Measurements from ENCODE around the gene ATP6AP1.

Gene ATP6AP1

DNA sequence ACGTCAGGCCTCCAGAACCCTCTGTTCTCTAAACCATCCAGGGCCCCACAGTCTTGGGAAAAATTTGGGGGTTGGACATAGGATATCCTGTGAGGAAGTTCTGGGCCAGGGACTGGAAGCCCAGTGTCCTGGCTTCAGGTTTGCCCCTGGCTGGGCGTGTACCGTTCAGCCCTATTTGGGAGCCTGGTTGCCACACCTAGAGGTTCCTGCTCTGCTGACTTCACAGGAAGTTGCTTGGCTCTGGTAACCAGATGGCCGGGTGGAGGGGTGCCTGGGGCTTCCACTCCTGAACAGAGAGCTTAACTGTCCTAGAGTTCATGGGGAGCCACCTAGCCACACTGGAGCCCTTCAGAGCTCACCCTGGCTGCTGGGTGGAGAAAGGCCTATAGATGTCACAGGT is 16.0 kb upstream of the ATP6AP1 start:
- Histone ChIP-seq H3F3A (ENCODE audit: low read depth) (no peaks in the 10 kb centered on the region), H4K20me1 (ENCODE audit: insufficient read depth, low read length, poor library complexity, severe bottlenecking) (no peaks in the 10 kb centered on the region), H3K79me2 (ENCODE audit: insufficient read depth, low read length) (peaks cover 8% of the 10 kb centered on the region; the same call in 1 of the 2 replicates), H3K9me3 (ENCODE audit: insufficient read depth, low read depth, low read length) (no peaks in the 10 kb centered on the region), H3K4me1 (ENCODE audit: insufficient read depth, low read length, poor library complexity, severe bottlenecking) (no peaks in the 10 kb centered on the region), H3K9me2 (replicated peaks; ENCODE audit: low read depth, low read length) (no peaks in the 10 kb centered on the region), H3K27me3 (ENCODE audit: insufficient read depth, low read length, poor library complexity, severe bottlenecking) (no peaks in the 10 kb centered on the region), H3K4me3 (ENCODE audit: low read length, poor library complexity, severe bottlenecking) (peak overlapping the region; percentile 92), H3K9ac (ENCODE audit: low read depth, low read length, poor library complexity, severe bottlenecking) (peak overlapping the region; percentile 93), H3K4me2 (ENCODE audit: low read depth, low read length, poor library complexity, severe bottlenecking) (peak overlapping the region; percentile 84), H3K36me3 (ENCODE audit: insufficient read depth, low read length) (no peaks in the 10 kb centered on the region), H2AFZ (ENCODE audit: low read length) (peak overlapping the region; percentile 75; the same call in 1 of the 2 replicates)
- no peak for TF ChIP-seq EZH2phosphoT487 (IDR thresholded peaks at IDR 0.05; ENCODE audit: borderline replicate concordance)
- TF ChIP-seq, protein P1, sequence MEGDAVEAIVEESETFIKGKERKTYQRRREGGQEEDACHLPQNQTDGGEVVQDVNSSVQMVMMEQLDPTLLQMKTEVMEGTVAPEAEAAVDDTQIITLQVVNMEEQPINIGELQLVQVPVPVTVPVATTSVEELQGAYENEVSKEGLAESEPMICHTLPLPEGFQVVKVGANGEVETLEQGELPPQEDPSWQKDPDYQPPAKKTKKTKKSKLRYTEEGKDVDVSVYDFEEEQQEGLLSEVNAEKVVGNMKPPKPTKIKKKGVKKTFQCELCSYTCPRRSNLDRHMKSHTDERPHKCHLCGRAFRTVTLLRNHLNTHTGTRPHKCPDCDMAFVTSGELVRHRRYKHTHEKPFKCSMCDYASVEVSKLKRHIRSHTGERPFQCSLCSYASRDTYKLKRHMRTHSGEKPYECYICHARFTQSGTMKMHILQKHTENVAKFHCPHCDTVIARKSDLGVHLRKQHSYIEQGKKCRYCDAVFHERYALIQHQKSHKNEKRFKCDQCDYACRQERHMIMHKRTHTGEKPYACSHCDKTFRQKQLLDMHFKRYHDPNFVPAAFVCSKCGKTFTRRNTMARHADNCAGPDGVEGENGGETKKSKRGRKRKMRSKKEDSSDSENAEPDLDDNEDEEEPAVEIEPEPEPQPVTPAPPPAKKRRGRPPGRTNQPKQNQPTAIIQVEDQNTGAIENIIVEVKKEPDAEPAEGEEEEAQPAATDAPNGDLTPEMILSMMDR (conservative IDR thresholded peaks at IDR 0.05; ENCODE audit: low read length) = no peak

DNA sequence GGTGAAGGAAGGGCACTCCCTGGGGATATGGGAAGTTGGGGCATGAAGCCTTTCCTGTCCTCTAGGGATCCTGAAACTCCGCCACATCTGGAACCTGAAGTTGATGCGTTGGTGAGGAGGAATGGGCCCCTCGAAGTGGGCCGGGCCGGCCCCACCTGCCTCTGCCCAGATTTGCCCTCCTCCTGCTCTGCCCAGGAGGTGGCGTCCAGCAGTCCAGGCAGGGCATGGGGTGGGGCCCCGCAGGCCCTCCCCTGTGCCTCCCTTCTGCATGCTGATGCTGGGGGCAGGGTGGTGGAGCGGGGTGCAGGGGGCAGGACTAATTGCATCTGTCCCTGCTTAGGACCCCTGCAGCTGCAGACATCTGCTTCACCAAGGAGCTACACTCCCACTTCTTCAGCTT is 15.3 kb upstream of the ATP6AP1 start:
- Histone ChIP-seq H3K36me3 (ENCODE audit: insufficient read depth, low read length) (no peaks in the 10 kb centered on the region), H3K9me2 (replicated peaks; ENCODE audit: low read depth, low read length) (no peaks in the 10 kb centered on the region), H3F3A (ENCODE audit: low read depth) (no peaks in the 10 kb centered on the region), H3K27me3 (ENCODE audit: insufficient read depth, low read length, poor library complexity, severe bottlenecking) (no peaks in the 10 kb centered on the region), H3K4me3 (ENCODE audit: low read length, poor library complexity, severe bottlenecking) (peak overlapping the region; percentile 92), H4K20me1 (ENCODE audit: insufficient read depth, low read length, poor library complexity, severe bottlenecking) (no peaks in the 10 kb centered on the region), H3K4me2 (ENCODE audit: low read depth, low read length, poor library complexity, severe bottlenecking) (peak overlapping the region; percentile 84), H3K4me1 (ENCODE audit: insufficient read depth, low read length, poor library complexity, severe bottlenecking) (no peaks in the 10 kb centered on the region), H3K9me3 (ENCODE audit: insufficient read depth, low read depth, low read length) (no peaks in the 10 kb centered on the region), H3K9ac (ENCODE audit: low read depth, low read length, poor library complexity, severe bottlenecking) (peak overlapping the region; percentile 93), H3K79me2 (ENCODE audit: insufficient read depth, low read length) (peaks cover 8% of the 10 kb centered on the region; the same call in 1 of the 2 replicates), H2AFZ (ENCODE audit: low read length) (no peak overlapping the region)
- TF ChIP-seq, protein P1 (conservative IDR thresholded peaks at IDR 0.05; ENCODE audit: low read length) = no peak
- TF ChIP-seq EZH2phosphoT487 (IDR thresholded peaks at IDR 0.05; ENCODE audit: borderline replicate concordance) = no peak

DNA sequence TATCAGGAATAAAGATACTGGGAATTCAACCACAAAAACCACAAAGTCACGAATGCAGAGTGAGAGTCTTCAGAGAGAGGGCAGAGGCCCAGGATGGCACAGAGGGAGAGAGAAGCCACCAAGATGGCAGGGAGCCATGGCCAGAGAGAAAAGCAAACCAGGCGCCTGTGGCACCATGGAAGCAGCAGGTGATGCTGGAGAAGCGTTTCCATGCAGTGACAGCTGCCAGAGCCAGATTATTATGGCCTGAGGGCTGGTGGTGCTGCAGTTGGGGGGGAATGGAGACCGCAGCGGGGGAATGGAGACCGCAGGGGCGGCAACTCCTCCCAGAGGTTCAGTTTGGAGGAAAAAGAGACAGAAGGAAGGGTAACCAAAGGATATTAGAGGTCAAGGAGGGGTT is 11.3 kb upstream of the ATP6AP1 start:
- H3K9ac ChIP-seq (ENCODE audit: low read depth, low read length, poor library complexity, severe bottlenecking) = no peak overlapping the region
- H3K4me1 ChIP-seq (ENCODE audit: insufficient read depth, low read length, poor library complexity, severe bottlenecking) = no peaks in the 10 kb centered on the region
- H3K36me3 ChIP-seq (ENCODE audit: insufficient read depth, low read length) = no peaks in the 10 kb centered on the region
- H3K4me3 ChIP-seq (ENCODE audit: low read length, poor library complexity, severe bottlenecking) = no peak overlapping the region
- no peak for TF ChIP-seq EZH2phosphoT487 (IDR thresholded peaks at IDR 0.05; ENCODE audit: borderline replicate concordance)
- TF ChIP-seq, protein P1 (conservative IDR thresholded peaks at IDR 0.05; ENCODE audit: low read length) = no peak
- no peak overlapping the region for H2AFZ ChIP-seq (ENCODE audit: low read length)
- peaks cover 8% of the 10 kb centered on the region; the same call in 1 of the 2 replicates for H3K79me2 ChIP-seq (ENCODE audit: insufficient read depth, low read length)
- H3F3A ChIP-seq (ENCODE audit: low read depth) = no peaks in the 10 kb centered on the region
- no peaks in the 10 kb centered on the region for H3K9me3 ChIP-seq (ENCODE audit: insufficient read depth, low read depth, low read length)
- H3K27me3 ChIP-seq (ENCODE audit: insufficient read depth, low read length, poor library complexity, severe bottlenecking) = no peaks in the 10 kb centered on the region
- H4K20me1 ChIP-seq (ENCODE audit: insufficient read depth, low read length, poor library complexity, severe bottlenecking) = no peaks in the 10 kb centered on the region
- no peaks in the 10 kb centered on the region for H3K9me2 ChIP-seq (replicated peaks; ENCODE audit: low read depth, low read length)
- H3K4me2 ChIP-seq (ENCODE audit: low read depth, low read length, poor library complexity, severe bottlenecking) = no peak overlapping the region

All from Loucy (cell line).